Astrocyte (in vitro differentiated cells and primary cell): ENCODE data around the gene NKG7. TPM values are rescaled to one million over a fixed set of nuclear protein-coding genes. Genes with fewer than 3 reads are reported as not detected.

Experiments
- DNase-seq: peaks from one replicate; pipeline ENCODE4 v3.0.0-alpha.2; 2010; ENCODE audit warnings: low read depth
- FAIRE-seq: peaks from 2 replicates; lab custom pipeline; 2011; peaks lifted over from hg19 to GRCh38; lab: Jason Lieb, UNC
- H2AFZ ChIP-seq: 2 replicates; pipeline ENCODE4 v1.6.0; 2012; ENCODE audit warnings: low read depth, low read length, inconsistent platforms
- H3K27ac ChIP-seq: 2 replicates; pipeline ENCODE4 v1.5.1; 2011; ENCODE audit warnings: low read depth, low read length, inconsistent platforms
- H3K27me3 ChIP-seq: 2 replicates; pipeline ENCODE4 v1.6.0; 2011; ENCODE audit warnings: low read length, inconsistent platforms; ENCODE audit not compliant: insufficient read depth
- H3K36me3 ChIP-seq: 2 replicates; pipeline ENCODE4 v1.5.1; 2011; ENCODE audit warnings: low read length, inconsistent platforms; ENCODE audit not compliant: insufficient read depth
- H3K4me1 ChIP-seq: 2 replicates; pipeline ENCODE4 v1.5.1; 2011; ENCODE audit warnings: low read length, inconsistent platforms; ENCODE audit not compliant: insufficient read depth
- H3K4me2 ChIP-seq: 2 replicates; pipeline ENCODE4 v1.6.0; 2012; ENCODE audit warnings: low read length, inconsistent platforms
- H3K4me3 ChIP-seq: 2 replicates; pipeline ENCODE4 v1.5.1; 2011; ENCODE audit warnings: low read depth, mild to moderate bottlenecking, low read length, inconsistent platforms; ENCODE audit not compliant: insufficient read depth
- H3K79me2 ChIP-seq: 2 replicates; pipeline ENCODE4 v1.6.0; 2012; ENCODE audit warnings: mild to moderate bottlenecking, low read length, inconsistent platforms; ENCODE audit not compliant: insufficient read depth
- H3K9ac ChIP-seq: 2 replicates; pipeline ENCODE4 v1.6.0; 2012; ENCODE audit warnings: mild to moderate bottlenecking, low read length, inconsistent platforms
- H3K9me3 ChIP-seq: 2 replicates; pipeline ENCODE4 v1.5.1; 2012; ENCODE audit warnings: low read depth, mild to moderate bottlenecking, low read length, inconsistent platforms; ENCODE audit not compliant: insufficient read depth
- H4K20me1 ChIP-seq: 2 replicates; pipeline ENCODE4 v1.6.0; 2012; ENCODE audit warnings: low read length, inconsistent platforms; ENCODE audit not compliant: insufficient read depth
- H3K27ac Mint-ChIP-seq: one replicate; pipeline ENCODE4 v1.8.0; 2021; ENCODE audit warnings: mild to moderate bottlenecking, mixed read lengths; ENCODE audit not compliant: unreplicated experiment
- H3K27me3 Mint-ChIP-seq: one replicate; pipeline ENCODE4 v1.8.0; 2021; ENCODE audit warnings: low read depth, mixed read lengths; ENCODE audit not compliant: unreplicated experiment
- H3K36me3 Mint-ChIP-seq: one replicate; pipeline ENCODE4 v1.8.0; 2021; ENCODE audit warnings: low read depth, mixed read lengths; ENCODE audit not compliant: unreplicated experiment
- H3K4me1 Mint-ChIP-seq: one replicate; pipeline ENCODE4 v1.8.0; 2021; ENCODE audit warnings: low read depth, mixed read lengths; ENCODE audit not compliant: unreplicated experiment
- H3K4me3 Mint-ChIP-seq: one replicate; pipeline ENCODE4 v1.8.0; 2021; ENCODE audit warnings: mild to moderate bottlenecking, moderate library complexity, mixed read lengths; ENCODE audit not compliant: unreplicated experiment
- H3K9me3 Mint-ChIP-seq: one replicate; pipeline ENCODE4 v1.8.0; 2021; ENCODE audit warnings: mild to moderate bottlenecking, mixed read lengths; ENCODE audit not compliant: unreplicated experiment
- EZH2 ChIP-seq: IDR thresholded peaks from 2 replicates; pipeline ENCODE4 v1.6.1; 2012; ENCODE audit warnings: mild to moderate bottlenecking, low read length, inconsistent platforms; ENCODE audit not compliant: insufficient read depth
- total RNA-seq: library from RNA; stranded (reverse); gene quantifications from 2 replicates; pipeline ENCODE4 v1.2.1, GENCODE V29; 2021
- TF ChIP-seq, protein P1 (sequence below): IDR thresholded peaks from 2 replicates; pipeline ENCODE4 v1.5.1; 2011; ENCODE audit warnings: low read depth, mild to moderate bottlenecking, inconsistent platforms, low read length, moderate library complexity; ENCODE audit not compliant: insufficient read depth

The NKG7 gene
- total RNA-seq, 1 donor from 2014 or later = not detected

DNA sequence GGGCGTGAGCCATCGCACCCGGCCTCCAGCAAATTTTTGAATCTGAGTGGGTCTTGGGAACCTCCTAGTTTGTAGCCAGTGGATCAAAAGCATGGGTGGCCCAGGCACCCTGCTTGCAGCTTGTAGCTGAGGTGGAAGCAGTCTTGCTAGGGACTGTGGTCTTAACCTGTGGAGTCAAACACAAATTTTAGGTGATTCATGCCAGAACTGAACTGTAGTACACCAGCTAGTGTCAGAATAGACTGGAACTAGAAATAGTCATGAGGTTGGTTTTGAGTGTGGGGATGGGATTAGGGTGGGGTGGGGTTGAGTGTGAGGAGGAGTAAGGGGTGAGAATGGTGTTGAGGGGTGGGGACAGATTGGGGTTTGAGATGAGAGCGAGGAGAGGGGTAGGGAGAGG lies 9.6 kb upstream of the NKG7 start:
- Mint-ChIP-seq H3K4me3 (no peak overlapping the region), H3K4me1 (no peaks in the 10 kb centered on the region), H3K27ac (no peak overlapping the region), H3K36me3 (no peaks in the 10 kb centered on the region), H3K27me3 (peaks cover 7% of the 10 kb centered on the region), H3K9me3 (no peaks in the 10 kb centered on the region)
- Histone ChIP-seq H3K27me3 (no peaks in the 10 kb centered on the region), H3K36me3 (no peaks in the 10 kb centered on the region), H3K4me3 (no peak overlapping the region), H3K27ac (no peak overlapping the region), H3K9me3 (no peaks in the 10 kb centered on the region), H3K4me1 (no peaks in the 10 kb centered on the region), H3K4me2 (no peak overlapping the region), H2AFZ (no peak overlapping the region), H3K9ac (no peak overlapping the region), H4K20me1 (no peaks in the 10 kb centered on the region), H3K79me2 (no peaks in the 10 kb centered on the region)
- no peak for DNase-seq
- no peak for TF ChIP-seq EZH2
- TF ChIP-seq, protein P1, sequence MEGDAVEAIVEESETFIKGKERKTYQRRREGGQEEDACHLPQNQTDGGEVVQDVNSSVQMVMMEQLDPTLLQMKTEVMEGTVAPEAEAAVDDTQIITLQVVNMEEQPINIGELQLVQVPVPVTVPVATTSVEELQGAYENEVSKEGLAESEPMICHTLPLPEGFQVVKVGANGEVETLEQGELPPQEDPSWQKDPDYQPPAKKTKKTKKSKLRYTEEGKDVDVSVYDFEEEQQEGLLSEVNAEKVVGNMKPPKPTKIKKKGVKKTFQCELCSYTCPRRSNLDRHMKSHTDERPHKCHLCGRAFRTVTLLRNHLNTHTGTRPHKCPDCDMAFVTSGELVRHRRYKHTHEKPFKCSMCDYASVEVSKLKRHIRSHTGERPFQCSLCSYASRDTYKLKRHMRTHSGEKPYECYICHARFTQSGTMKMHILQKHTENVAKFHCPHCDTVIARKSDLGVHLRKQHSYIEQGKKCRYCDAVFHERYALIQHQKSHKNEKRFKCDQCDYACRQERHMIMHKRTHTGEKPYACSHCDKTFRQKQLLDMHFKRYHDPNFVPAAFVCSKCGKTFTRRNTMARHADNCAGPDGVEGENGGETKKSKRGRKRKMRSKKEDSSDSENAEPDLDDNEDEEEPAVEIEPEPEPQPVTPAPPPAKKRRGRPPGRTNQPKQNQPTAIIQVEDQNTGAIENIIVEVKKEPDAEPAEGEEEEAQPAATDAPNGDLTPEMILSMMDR = no peak
- no peak for FAIRE-seq

DNA sequence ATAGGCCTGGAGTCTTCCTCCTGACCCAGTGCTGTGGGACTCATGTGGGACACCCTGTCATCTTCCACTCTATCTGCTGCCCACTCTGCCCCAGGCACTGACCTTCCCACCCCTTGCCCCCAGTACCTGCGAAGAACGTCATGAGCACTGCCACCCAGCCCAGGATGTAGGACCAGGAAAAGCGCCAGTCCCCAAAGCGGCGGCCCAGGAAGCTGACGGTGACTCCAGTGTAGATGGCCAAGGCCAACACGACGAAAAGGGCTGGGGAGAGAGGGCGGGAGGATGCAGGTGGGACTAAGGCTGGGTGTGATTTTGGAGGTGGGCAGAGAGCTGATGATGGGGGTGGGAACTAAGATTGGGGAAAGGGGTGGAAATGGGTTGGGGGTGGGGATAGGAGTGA lies 7.9 kb upstream of the NKG7 start:
- H3K4me3 ChIP-seq = no peak overlapping the region
- H3K9ac ChIP-seq = no peak overlapping the region
- H4K20me1 ChIP-seq = no peaks in the 10 kb centered on the region
- Mint-ChIP-seq H3K36me3 (no peaks in the 10 kb centered on the region), H3K27ac (no peak overlapping the region), H3K27me3 (peaks cover 7% of the 10 kb centered on the region), H3K4me1 (no peaks in the 10 kb centered on the region), H3K9me3 (no peaks in the 10 kb centered on the region), H3K4me3 (no peak overlapping the region)
- H3K4me1 ChIP-seq = no peaks in the 10 kb centered on the region
- no peak overlapping the region for H2AFZ ChIP-seq
- H3K79me2 ChIP-seq = no peaks in the 10 kb centered on the region
- DNase-seq = no peak
- no peak for FAIRE-seq
- no peak overlapping the region for H3K27ac ChIP-seq
- no peaks in the 10 kb centered on the region for H3K27me3 ChIP-seq
- H3K9me3 ChIP-seq = no peaks in the 10 kb centered on the region
- TF ChIP-seq, protein P1 = no peak
- TF ChIP-seq EZH2 = no peak
- H3K36me3 ChIP-seq = no peaks in the 10 kb centered on the region
- H3K4me2 ChIP-seq = no peak overlapping the region

DNA sequence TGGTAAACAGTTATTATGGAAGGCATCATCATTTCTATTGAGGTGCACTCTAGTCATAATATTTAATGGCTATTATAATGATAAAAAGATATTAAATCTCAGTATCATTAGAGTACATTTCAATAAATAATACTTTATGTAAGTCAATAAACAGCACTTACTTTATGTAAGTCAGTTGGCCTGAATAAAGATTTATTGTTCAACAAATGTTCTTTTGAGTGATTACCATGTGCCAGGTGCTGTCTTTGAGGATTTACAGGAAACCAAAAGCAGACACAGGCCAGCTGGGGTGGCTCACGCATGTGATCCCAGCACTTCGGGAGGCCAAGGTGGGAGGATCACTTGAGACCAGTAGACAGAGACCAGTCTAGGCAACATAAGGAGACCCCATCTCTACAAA lies 5.0 kb upstream of the NKG7 start:
- no peak overlapping the region for H3K4me2 ChIP-seq
- no peaks in the 10 kb centered on the region for H3K4me1 ChIP-seq
- no peaks in the 10 kb centered on the region for H3K27me3 ChIP-seq
- DNase-seq = no peak
- no peak for TF ChIP-seq EZH2
- TF ChIP-seq, protein P1 = no peak
- no peak overlapping the region for H2AFZ ChIP-seq
- no peak overlapping the region for H3K27ac Mint-ChIP-seq
- FAIRE-seq = no peak
- H3K27ac ChIP-seq = no peak overlapping the region
- peaks cover 5% of the 10 kb centered on the region for H3K4me1 Mint-ChIP-seq
- H3K9me3 ChIP-seq = no peaks in the 10 kb centered on the region
- H3K36me3 ChIP-seq = no peaks in the 10 kb centered on the region
- H3K27me3 Mint-ChIP-seq = peaks cover 5% of the 10 kb centered on the region
- no peak overlapping the region for H3K4me3 ChIP-seq
- no peak overlapping the region for H3K4me3 Mint-ChIP-seq
- no peaks in the 10 kb centered on the region for H4K20me1 ChIP-seq
- no peaks in the 10 kb centered on the region for H3K9me3 Mint-ChIP-seq
- H3K79me2 ChIP-seq = no peaks in the 10 kb centered on the region
- H3K36me3 Mint-ChIP-seq = no peaks in the 10 kb centered on the region
- no peak overlapping the region for H3K9ac ChIP-seq
